ENCODE data around the gene ARL16.

- no peak for TF ChIP-seq CTCF (IDR thresholded peaks at IDR 0.05)
- TF ChIP-seq ZFX (IDR thresholded peaks at IDR 0.05; ENCODE audit: borderline replicate concordance), result no peak
Observed at GRCh38 chr17:81719410-81720266, 36.0 kb upstream of the ARL16 start.

Data from 22Rv1 (cell line).